GM19467 (cell line): ENCODE data around the gene GP9.
"Not testable (repeated sequence)": the region's sequence is repeated elsewhere in the genome, so short reads cannot be mapped to it uniquely, and the experiment has no call there.

ENCODE experiments used
- ATAC-seq: cut with Tn5 transposase; IDR thresholded peaks from one replicate; pipeline ENCODE4 v1.9.1; 2021; ENCODE audit warnings: mild to moderate bottlenecking, moderate library complexity; ENCODE audit not compliant: unreplicated experiment

GP9 gene

GRCh38 chr3:129106866-129107565 lies 46.4 kb downstream of the GP9 start:
- no peak for ATAC-seq

GRCh38 chr3:129107793-129108192 lies 47.2 kb downstream of the GP9 start:
- ATAC-seq = no peak

GRCh38 chr3:129111076-129111780 lies 50.6 kb downstream of the GP9 start:
- not testable (repeated sequence) for ATAC-seq
